ENCODE data around the gene LGI2. TPM values are rescaled to one million over a fixed set of nuclear protein-coding genes. Genes with fewer than 3 reads are reported as not detected.

LGI2 gene, protein sequence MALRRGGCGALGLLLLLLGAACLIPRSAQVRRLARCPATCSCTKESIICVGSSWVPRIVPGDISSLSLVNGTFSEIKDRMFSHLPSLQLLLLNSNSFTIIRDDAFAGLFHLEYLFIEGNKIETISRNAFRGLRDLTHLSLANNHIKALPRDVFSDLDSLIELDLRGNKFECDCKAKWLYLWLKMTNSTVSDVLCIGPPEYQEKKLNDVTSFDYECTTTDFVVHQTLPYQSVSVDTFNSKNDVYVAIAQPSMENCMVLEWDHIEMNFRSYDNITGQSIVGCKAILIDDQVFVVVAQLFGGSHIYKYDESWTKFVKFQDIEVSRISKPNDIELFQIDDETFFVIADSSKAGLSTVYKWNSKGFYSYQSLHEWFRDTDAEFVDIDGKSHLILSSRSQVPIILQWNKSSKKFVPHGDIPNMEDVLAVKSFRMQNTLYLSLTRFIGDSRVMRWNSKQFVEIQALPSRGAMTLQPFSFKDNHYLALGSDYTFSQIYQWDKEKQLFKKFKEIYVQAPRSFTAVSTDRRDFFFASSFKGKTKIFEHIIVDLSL
- total RNA-seq (2021), result 0.43 TPM in 1 of 2 replicates, not detected in the other
- Bru-seq, nascent RNA, result percentile 13 among the genes with signal in this experiment
- BruChase-seq, experiment 1, labeled RNA remaining after a 2-hour chase, result percentile 15 among the genes with signal in this experiment
- percentile 14 among the genes with signal in this experiment for BruChase-seq, experiment 2, labeled RNA remaining after a 6-hour chase
- long read RNA-seq, partial matches to known transcripts, result 0 of 1 reads
- long read RNA-seq, other reads (novel, unspliced or antisense), result 1 of 1 reads

DNA sequence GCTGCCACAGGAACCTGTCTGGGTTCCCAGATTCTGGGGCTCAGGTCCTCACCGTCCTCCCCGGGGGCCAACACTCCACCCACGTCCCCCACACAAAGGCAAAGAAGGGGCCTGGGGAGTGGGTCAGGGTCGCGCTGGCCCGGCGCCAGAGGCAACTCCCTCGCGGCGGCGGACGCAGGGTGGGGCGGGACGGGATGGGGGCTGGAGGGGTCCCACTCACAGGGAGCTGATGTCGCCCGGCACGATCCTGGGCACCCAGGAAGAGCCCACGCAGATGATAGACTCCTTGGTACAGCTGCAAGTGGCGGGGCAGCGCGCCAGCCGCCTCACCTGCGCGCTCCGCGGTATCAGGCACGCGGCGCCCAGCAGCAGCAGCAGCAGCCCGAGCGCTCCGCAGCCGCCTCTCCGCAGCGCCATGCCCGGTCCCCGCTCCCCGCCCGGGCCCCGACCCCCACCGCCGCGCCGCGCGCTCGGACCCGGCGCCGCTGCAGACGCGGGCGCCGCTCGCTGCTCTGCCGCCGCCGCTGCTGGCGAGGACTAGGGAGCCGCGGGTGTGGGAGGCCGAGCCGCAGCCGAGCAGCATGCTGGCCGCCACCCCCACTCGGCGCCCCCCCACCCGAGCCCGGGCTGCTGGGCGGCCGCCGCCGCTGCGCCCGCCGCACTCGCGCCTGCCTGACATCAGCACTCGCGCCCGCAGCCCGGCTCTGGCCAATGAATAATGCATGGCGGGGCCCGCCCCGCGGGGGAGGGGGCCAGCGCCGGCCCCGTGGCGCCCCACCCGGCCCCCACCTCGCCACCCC lies at the start of gene LGI2:
LGI2 (minus strand) TSS at position 670 of the 800 bp plus-strand sequence; CDS start at position 417, 253 bp downstream.
- TF ChIP-seq, protein P1, sequence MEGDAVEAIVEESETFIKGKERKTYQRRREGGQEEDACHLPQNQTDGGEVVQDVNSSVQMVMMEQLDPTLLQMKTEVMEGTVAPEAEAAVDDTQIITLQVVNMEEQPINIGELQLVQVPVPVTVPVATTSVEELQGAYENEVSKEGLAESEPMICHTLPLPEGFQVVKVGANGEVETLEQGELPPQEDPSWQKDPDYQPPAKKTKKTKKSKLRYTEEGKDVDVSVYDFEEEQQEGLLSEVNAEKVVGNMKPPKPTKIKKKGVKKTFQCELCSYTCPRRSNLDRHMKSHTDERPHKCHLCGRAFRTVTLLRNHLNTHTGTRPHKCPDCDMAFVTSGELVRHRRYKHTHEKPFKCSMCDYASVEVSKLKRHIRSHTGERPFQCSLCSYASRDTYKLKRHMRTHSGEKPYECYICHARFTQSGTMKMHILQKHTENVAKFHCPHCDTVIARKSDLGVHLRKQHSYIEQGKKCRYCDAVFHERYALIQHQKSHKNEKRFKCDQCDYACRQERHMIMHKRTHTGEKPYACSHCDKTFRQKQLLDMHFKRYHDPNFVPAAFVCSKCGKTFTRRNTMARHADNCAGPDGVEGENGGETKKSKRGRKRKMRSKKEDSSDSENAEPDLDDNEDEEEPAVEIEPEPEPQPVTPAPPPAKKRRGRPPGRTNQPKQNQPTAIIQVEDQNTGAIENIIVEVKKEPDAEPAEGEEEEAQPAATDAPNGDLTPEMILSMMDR (conservative IDR thresholded peaks at IDR 0.05; ENCODE audit: low read depth, low read length), result no peak
- TF ChIP-seq EZH2 (IDR thresholded peaks at IDR 0.05; ENCODE audit: borderline replicate concordance, low read depth, low read length, poor library complexity, severe bottlenecking), result no peak
- no TSS peak for BruUV-seq (replicated peaks)
- POLR2A ChIA-PET (ENCODE audit: low non-redundant PET), result no interaction called here
- CTCF ChIA-PET, result no interaction called here
- Histone ChIP-seq H3K36me3 (ENCODE audit: insufficient read depth, low read length, poor library complexity, severe bottlenecking) (no peaks in the 10 kb centered on the region), H3K9me3 (ENCODE audit: low read depth, low read length, poor library complexity, severe bottlenecking) (no peaks in the 10 kb centered on the region), H3K4me1 (ENCODE audit: insufficient read depth, low read length, poor library complexity, severe bottlenecking) (no peaks in the 10 kb centered on the region), H3K27me3 (replicated peaks; ENCODE audit: insufficient read depth, low read depth, low read length, poor library complexity) (peaks cover 78% of the 10 kb centered on the region), H3K4me3 (ENCODE audit: low read depth, low read length, poor library complexity, severe bottlenecking) (peak within 1 kb of the TSS; percentile 33), H3K27ac (ENCODE audit: low read depth, low read length, poor library complexity, severe bottlenecking) (no peak within 1 kb of the TSS)
- intact Hi-C loops (cut with micrococcal nuclease; ENCODE audit: unreplicated experiment), result no loop called here
- DNase-seq (ENCODE audit: low spot score), result no peak

DNA sequence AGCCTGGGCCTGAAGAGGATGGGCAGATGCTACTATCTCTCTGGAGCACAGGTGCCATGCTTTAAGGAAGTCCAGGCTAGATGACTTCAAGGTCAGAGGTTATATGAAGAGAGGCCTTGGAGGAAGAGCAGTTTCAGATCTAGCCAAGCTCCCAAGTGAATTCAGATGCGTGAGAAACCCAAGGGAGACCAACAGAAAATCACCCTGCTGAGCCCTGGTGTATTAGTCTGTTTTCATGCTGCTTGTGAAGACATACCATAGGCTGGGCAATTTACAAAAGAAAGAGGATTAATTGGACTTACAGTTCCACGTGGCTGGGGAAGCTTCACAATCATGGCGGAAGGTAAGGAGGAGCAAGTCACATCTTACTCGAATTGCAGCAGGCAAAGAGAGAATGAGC lies 47.8 kb upstream of the LGI2 start:
- H3K4me3 ChIP-seq (ENCODE audit: low read depth, low read length, poor library complexity, severe bottlenecking), result no peak overlapping the region
- no peaks in the 10 kb centered on the region for H3K4me1 ChIP-seq (ENCODE audit: insufficient read depth, low read length, poor library complexity, severe bottlenecking)
- no peak overlapping the region for H3K27ac ChIP-seq (ENCODE audit: low read depth, low read length, poor library complexity, severe bottlenecking)
- H3K27me3 ChIP-seq (replicated peaks; ENCODE audit: insufficient read depth, low read depth, low read length, poor library complexity), result no peaks in the 10 kb centered on the region
- CTCF ChIA-PET, result no interaction called here
- TF ChIP-seq, protein P1 (conservative IDR thresholded peaks at IDR 0.05; ENCODE audit: low read depth, low read length), result no peak
- TF ChIP-seq EZH2 (IDR thresholded peaks at IDR 0.05; ENCODE audit: borderline replicate concordance, low read depth, low read length, poor library complexity, severe bottlenecking), result no peak
- H3K9me3 ChIP-seq (ENCODE audit: low read depth, low read length, poor library complexity, severe bottlenecking), result no peaks in the 10 kb centered on the region
- no peaks in the 10 kb centered on the region for H3K36me3 ChIP-seq (ENCODE audit: insufficient read depth, low read length, poor library complexity, severe bottlenecking)
- POLR2A ChIA-PET (ENCODE audit: low non-redundant PET), result no interaction called here
- intact Hi-C loops (cut with micrococcal nuclease; ENCODE audit: unreplicated experiment), result no loop called here
- BruUV-seq (replicated peaks), result no TSS peak
- no peak for DNase-seq (ENCODE audit: low spot score)

DNA sequence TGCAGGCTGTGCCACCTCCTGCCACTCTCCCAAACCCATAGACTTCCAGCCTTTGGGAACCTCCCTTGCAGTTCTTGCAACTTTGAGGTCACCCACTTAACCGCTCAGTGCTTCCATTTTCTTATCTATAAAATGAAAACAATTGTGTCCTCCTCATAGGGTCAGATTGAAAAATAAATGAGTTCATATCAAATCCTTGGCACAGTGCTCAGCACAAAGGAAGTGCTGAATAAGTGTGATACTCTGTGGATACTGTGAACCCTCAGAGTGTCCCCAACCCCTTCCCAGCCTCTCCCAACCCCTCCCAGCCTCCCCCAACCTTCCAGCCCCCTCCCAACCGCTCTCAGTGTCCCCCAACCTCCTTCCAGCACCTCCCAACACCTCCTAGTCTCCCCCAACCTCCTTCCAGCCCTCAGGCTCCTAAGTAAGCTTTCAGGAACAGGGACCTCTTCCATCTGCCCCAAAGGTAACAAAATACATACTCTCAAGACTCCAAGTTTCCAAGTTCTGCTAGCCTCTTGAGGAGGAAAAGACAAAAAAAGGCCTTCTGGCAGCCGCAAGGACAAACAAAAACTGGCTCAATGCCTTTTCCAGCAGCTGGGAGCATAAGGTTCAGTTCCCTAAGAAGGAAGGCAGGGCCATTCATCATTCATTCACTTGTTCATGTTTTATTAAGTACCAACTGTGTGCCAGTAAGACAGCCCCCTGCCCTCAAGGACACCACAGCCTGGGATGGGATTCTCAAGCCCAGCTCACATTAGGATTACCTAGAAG lies 46.1 kb upstream of the LGI2 start:
- no peaks in the 10 kb centered on the region for H3K4me1 ChIP-seq (ENCODE audit: insufficient read depth, low read length, poor library complexity, severe bottlenecking)
- ChIA-PET CTCF (no interaction called here), POLR2A (ENCODE audit: low non-redundant PET) (no interaction called here)
- no peak overlapping the region for H3K4me3 ChIP-seq (ENCODE audit: low read depth, low read length, poor library complexity, severe bottlenecking)
- no peak for TF ChIP-seq EZH2 (IDR thresholded peaks at IDR 0.05; ENCODE audit: borderline replicate concordance, low read depth, low read length, poor library complexity, severe bottlenecking)
- TF ChIP-seq, protein P1 (conservative IDR thresholded peaks at IDR 0.05; ENCODE audit: low read depth, low read length), result no peak
- no peaks in the 10 kb centered on the region for H3K36me3 ChIP-seq (ENCODE audit: insufficient read depth, low read length, poor library complexity, severe bottlenecking)
- no peaks in the 10 kb centered on the region for H3K9me3 ChIP-seq (ENCODE audit: low read depth, low read length, poor library complexity, severe bottlenecking)
- no peak for DNase-seq (ENCODE audit: low spot score)
- H3K27me3 ChIP-seq (replicated peaks; ENCODE audit: insufficient read depth, low read depth, low read length, poor library complexity), result no peaks in the 10 kb centered on the region
- intact Hi-C loops (cut with micrococcal nuclease; ENCODE audit: unreplicated experiment), result no loop called here
- no TSS peak for BruUV-seq (replicated peaks)
- no peak overlapping the region for H3K27ac ChIP-seq (ENCODE audit: low read depth, low read length, poor library complexity, severe bottlenecking)

Data from A673 (cell line).